MCF 10A (cell line): Measurements from ENCODE around the gene AP2M1. TPM values are rescaled to one million over a fixed set of nuclear protein-coding genes. Genes with fewer than 3 reads are reported as not detected.

Source experiments
- BruUV-seq: library from RNA; stranded (reverse); fragments of 400-500 nt; replicated peaks from 2 replicates; lab custom pipeline; 2021; lab: Mats Ljungman, UMichigan
- CTCF ChIA-PET: fragments of 300-600 bp; sonication (Branson Sonifier 250); formaldehyde crosslinking; extraction: SDS; loops from one replicate; lab custom pipeline; 2021; ENCODE audit warnings: antibody characterized with exemption, inconsistent platforms; lab: Yijun Ruan, JAX
- POLR2A ChIA-PET: fragments of 300-600, 350-650 bp; sonication (Branson Sonifier 250); formaldehyde crosslinking; extraction: SDS; loops from one replicate; lab custom pipeline; 2020; ENCODE audit warnings: antibody characterized with exemption, inconsistent platforms; lab: Yijun Ruan, JAX
- DNase-seq: peaks from one replicate; pipeline ENCODE4 v3.0.0-alpha.2; 2018; ENCODE audit not compliant: unreplicated experiment
- H3K27ac Mint-ChIP-seq: one replicate; pipeline ENCODE4 v1.8.0; 2022; ENCODE audit warnings: mild to moderate bottlenecking, low read depth, mixed read lengths; ENCODE audit not compliant: unreplicated experiment
- H3K27me3 Mint-ChIP-seq: one replicate; pipeline ENCODE4 v1.8.0; 2022; ENCODE audit warnings: mixed read lengths; ENCODE audit not compliant: insufficient read depth, unreplicated experiment
- H3K36me3 Mint-ChIP-seq: one replicate; pipeline ENCODE4 v1.8.0; 2022; ENCODE audit warnings: mild to moderate bottlenecking, moderate library complexity, mixed read lengths; ENCODE audit not compliant: insufficient read depth, unreplicated experiment
- H3K4me1 Mint-ChIP-seq: one replicate; pipeline ENCODE4 v1.8.0; 2022; ENCODE audit warnings: mixed read lengths; ENCODE audit not compliant: insufficient read depth, unreplicated experiment
- H3K4me3 Mint-ChIP-seq: one replicate; pipeline ENCODE4 v1.8.0; 2022; ENCODE audit warnings: mild to moderate bottlenecking, moderate library complexity, mixed read lengths; ENCODE audit not compliant: unreplicated experiment
- H3K9me3 Mint-ChIP-seq: one replicate; pipeline ENCODE4 v1.8.0; 2022; ENCODE audit warnings: mixed read lengths; ENCODE audit not compliant: unreplicated experiment
- intact Hi-C: fragments of 100-400 bp; cut with micrococcal nuclease; formaldehyde crosslinking; loops from 2 replicates; pipeline ENCODE4 v1.14.1; 2022
- total RNA-seq: library from RNA; stranded (reverse); gene quantifications from 2 replicates; pipeline ENCODE4 v1.2.3, GENCODE V29; 2022
- TF ChIP-seq, protein P1 (sequence below): fragments of 200-600 bp; IDR thresholded peaks from one replicate; pipeline ENCODE4 v1.8.0; 2022; ENCODE audit warnings: antibody characterized with exemption, mild to moderate bottlenecking; ENCODE audit not compliant: unreplicated experiment

The AP2M1 gene
- total RNA-seq, 1 experiment from 2014 or later: 301 TPM

DNA sequence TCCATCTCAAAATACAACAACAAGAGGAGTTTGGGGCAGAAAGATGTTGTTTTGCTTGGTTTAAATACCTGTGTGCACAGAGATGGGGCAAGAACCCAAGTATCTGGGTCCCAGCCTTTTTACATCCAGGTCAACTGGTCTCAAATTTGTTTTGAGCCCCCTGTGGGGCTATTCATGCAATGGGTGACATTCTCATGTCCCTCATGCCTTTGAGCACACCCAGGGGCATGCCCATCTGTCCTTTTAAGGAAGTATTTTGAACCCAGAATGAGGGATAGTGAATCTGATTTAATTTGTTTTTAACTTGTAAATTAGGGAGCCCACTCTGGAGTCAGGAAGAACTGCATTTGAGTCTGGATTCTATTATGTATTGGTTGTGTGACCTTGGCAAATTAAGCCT lies 26.2 kb downstream of the AP2M1 start:
- peaks cover 4% of the 10 kb centered on the region for H3K36me3 Mint-ChIP-seq
- no peak overlapping the region for H3K4me3 Mint-ChIP-seq
- peaks cover 4% of the 10 kb centered on the region for H3K27me3 Mint-ChIP-seq
- intact Hi-C loops: no loop called here
- H3K9me3 Mint-ChIP-seq: no peaks in the 10 kb centered on the region
- POLR2A ChIA-PET: no interaction called here
- no peak overlapping the region for H3K27ac Mint-ChIP-seq
- CTCF ChIA-PET: no interaction called here
- DNase-seq: no peak
- TF ChIP-seq, protein P1, sequence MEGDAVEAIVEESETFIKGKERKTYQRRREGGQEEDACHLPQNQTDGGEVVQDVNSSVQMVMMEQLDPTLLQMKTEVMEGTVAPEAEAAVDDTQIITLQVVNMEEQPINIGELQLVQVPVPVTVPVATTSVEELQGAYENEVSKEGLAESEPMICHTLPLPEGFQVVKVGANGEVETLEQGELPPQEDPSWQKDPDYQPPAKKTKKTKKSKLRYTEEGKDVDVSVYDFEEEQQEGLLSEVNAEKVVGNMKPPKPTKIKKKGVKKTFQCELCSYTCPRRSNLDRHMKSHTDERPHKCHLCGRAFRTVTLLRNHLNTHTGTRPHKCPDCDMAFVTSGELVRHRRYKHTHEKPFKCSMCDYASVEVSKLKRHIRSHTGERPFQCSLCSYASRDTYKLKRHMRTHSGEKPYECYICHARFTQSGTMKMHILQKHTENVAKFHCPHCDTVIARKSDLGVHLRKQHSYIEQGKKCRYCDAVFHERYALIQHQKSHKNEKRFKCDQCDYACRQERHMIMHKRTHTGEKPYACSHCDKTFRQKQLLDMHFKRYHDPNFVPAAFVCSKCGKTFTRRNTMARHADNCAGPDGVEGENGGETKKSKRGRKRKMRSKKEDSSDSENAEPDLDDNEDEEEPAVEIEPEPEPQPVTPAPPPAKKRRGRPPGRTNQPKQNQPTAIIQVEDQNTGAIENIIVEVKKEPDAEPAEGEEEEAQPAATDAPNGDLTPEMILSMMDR: no peak
- BruUV-seq: no TSS peak
- H3K4me1 Mint-ChIP-seq: no peaks in the 10 kb centered on the region

DNA sequence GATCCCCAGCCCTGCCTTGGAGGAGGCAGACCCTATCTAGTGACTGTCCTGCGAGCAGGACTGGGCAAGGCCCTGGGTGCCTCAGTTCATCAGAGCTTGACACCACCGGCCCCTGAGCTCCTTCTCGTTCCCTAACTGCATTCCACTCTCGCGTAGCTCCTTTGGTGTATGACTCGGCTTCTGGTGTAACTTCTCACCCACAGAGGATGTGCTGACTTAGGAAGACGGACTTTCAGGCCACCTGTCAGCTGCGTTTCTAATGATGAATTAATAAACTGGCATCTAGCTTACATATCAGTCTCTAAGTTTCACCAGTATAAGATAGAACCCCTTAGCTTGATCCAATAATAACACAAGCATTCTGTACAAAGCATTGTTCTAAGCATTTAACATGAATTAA lies 28.9 kb downstream of the AP2M1 start:
- Mint-ChIP-seq H3K27me3 (peaks cover 26% of the 10 kb centered on the region), H3K4me1 (no peaks in the 10 kb centered on the region), H3K4me3 (no peak overlapping the region), H3K27ac (no peak overlapping the region), H3K9me3 (no peaks in the 10 kb centered on the region), H3K36me3 (no peaks in the 10 kb centered on the region)
- ChIA-PET CTCF (no interaction called here), POLR2A (interaction anchor here (0.8 kb wide), 2 partner anchors 13 to 17 kb away, joined by 3 read pairs; no protein-coding TSS in a partner anchor)
- TF ChIP-seq, protein P1: no peak
- DNase-seq: no peak
- intact Hi-C loops: no loop called here
- no TSS peak for BruUV-seq

DNA sequence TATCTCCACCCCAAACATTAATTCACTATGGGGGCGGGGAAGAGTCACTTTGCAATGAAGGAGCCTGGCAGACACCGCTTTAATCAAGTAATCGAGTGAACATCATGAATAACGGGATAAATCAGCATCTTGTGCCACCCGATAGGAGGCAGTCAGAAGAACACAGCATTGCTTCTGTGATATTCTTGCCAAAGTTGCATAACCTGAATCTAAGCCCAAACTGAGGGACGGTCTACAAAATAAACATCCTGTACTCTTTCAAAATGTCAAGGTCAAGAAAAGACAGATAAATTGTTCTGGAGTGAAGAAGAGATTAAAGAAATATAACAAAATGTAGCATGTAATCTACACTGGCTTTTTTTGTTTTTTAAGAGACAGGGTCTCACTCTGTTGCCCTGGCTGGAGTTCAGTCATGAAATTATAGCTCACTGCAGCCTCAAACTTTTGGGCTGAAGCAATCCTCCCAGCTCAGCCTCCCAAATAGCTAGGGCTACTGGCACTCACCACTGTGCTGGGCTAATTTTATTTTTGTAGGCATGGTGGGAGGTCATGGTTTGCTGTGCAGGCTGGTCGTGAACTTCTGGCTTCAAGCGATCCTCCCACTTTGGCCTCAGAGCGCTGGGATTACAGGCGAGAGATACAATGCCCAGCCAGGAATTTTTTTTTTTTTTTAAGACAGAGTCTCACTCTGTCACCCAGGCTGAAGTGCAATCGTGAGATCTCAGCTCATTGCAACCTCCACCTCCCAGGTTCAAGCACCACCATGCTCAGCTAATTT lies 34.7 kb downstream of the AP2M1 start:
- no peaks in the 10 kb centered on the region for H3K36me3 Mint-ChIP-seq
- CTCF ChIA-PET: interaction anchor here (0.9 kb wide), 1 partner anchor 19 kb away, joined by 6 read pairs; no protein-coding TSS in a partner anchor
- BruUV-seq: no TSS peak

DNA sequence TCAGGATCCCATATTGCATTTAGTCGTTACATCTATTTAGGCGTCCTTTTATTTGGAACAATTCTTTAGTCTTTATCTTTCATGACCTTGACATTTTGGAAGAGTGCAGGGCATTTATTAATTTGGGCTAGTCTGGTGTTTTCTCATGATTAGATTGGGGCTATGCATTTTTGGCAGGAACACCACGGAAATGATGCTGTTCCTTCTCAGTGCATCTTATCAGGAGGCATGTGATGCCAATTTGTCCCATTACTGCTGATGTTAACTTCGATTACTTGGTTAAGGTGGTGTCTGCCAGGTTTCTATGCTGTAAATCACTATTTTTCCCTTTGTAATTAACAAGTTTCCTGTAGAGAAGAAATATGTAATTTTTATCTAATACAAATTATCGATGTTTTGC lies 36.6 kb downstream of the AP2M1 start:
- Mint-ChIP-seq H3K27me3 (peaks cover 17% of the 10 kb centered on the region), H3K4me1 (no peaks in the 10 kb centered on the region), H3K36me3 (no peaks in the 10 kb centered on the region), H3K4me3 (no peak overlapping the region), H3K9me3 (no peaks in the 10 kb centered on the region), H3K27ac (no peak overlapping the region)
- no TSS peak for BruUV-seq
- CTCF ChIA-PET: interaction anchor here (0.7 to 2.2 kb wide), 3 partner anchors 11 to 678 kb away, joined by 4 to 9 read pairs (median 5); no protein-coding TSS in a partner anchor
- TF ChIP-seq, protein P1: no peak
- intact Hi-C loops: no loop called here
- no peak for DNase-seq
- POLR2A ChIA-PET: no interaction called here

More for the DNA sequence above, 34.7 kb downstream of the AP2M1 start:
- intact Hi-C loops: no loop called here
- Mint-ChIP-seq H3K4me3 (no peak overlapping the region), H3K9me3 (no peaks in the 10 kb centered on the region), H3K27ac (no peak overlapping the region), H3K4me1 (no peaks in the 10 kb centered on the region), H3K27me3 (peaks cover 26% of the 10 kb centered on the region)
- POLR2A ChIA-PET: interaction anchor here (0.7 kb wide), 1 partner anchor 26 kb away, joined by 3 read pairs; no protein-coding TSS in a partner anchor
- DNase-seq: no peak
- TF ChIP-seq, protein P1: no peak
